Loucy (cell line): Measurements from ENCODE around the gene TMEM203.

Experiments used
- H2AFZ ChIP-seq: fragments of 200-600 bp; sonication (generic); 2 replicates; pipeline ENCODE4 v1.6.0; 2016; ENCODE audit warnings: antibody characterized with exemption, mild to moderate bottlenecking, low read length, moderate library complexity
- H3F3A ChIP-seq: fragments of 200-600 bp; 2 replicates; pipeline ENCODE4 v1.6.0; 2016; ENCODE audit warnings: antibody characterized with exemption, low read depth, mild to moderate bottlenecking
- H3K27me3 ChIP-seq: fragments of 200-600 bp; sonication (generic); 2 replicates; pipeline ENCODE4 v1.6.1; 2014; ENCODE audit warnings: low read length, mild to moderate bottlenecking; ENCODE audit not compliant: insufficient read depth, poor library complexity, severe bottlenecking
- H3K36me3 ChIP-seq: fragments of 200-600 bp; sonication (generic); 2 replicates; pipeline ENCODE4 v1.6.1; 2016; ENCODE audit warnings: low read length; ENCODE audit not compliant: insufficient read depth
- H3K4me1 ChIP-seq: fragments of 200-600 bp; sonication (generic); 2 replicates; pipeline ENCODE4 v1.5.1; 2014; ENCODE audit warnings: low read length, mild to moderate bottlenecking; ENCODE audit not compliant: insufficient read depth, poor library complexity, severe bottlenecking
- H3K4me2 ChIP-seq: fragments of 200-600 bp; sonication (generic); 2 replicates; pipeline ENCODE4 v1.6.0; 2014; ENCODE audit warnings: antibody characterized with exemption, low read length, low read depth, mild to moderate bottlenecking; ENCODE audit not compliant: poor library complexity, severe bottlenecking
- H3K4me3 ChIP-seq: fragments of 200-600 bp; sonication (generic); 2 replicates; pipeline ENCODE4 v1.5.1; 2014; ENCODE audit warnings: low read length, mild to moderate bottlenecking, mixed read lengths; ENCODE audit not compliant: poor library complexity, severe bottlenecking
- H3K79me2 ChIP-seq: fragments of 200-600 bp; sonication (generic); 2 replicates; pipeline ENCODE4 v1.6.1; 2014; ENCODE audit warnings: low read length; ENCODE audit not compliant: insufficient read depth
- H3K9ac ChIP-seq: fragments of 200-600 bp; sonication (generic); 2 replicates; pipeline ENCODE4 v1.6.0; 2014; ENCODE audit warnings: mild to moderate bottlenecking, low read depth, low read length, moderate library complexity; ENCODE audit not compliant: poor library complexity, severe bottlenecking
- H3K9me2 ChIP-seq: fragments of 200-600 bp; sonication (generic); replicated peaks from 2 replicates; pipeline ENCODE4 v1.6.1; 2016; ENCODE audit warnings: low read depth, low read length, mixed read lengths
- H3K9me3 ChIP-seq: fragments of 200-600 bp; sonication (generic); 2 replicates; pipeline ENCODE4 v1.6.1; 2014; ENCODE audit warnings: mild to moderate bottlenecking, antibody characterized with exemption, low read length, low read depth; ENCODE audit not compliant: insufficient read depth
- H4K20me1 ChIP-seq: fragments of 200-600 bp; sonication (generic); 2 replicates; pipeline ENCODE4 v1.6.0; 2014; ENCODE audit warnings: antibody characterized with exemption, low read length, mild to moderate bottlenecking; ENCODE audit not compliant: insufficient read depth, poor library complexity, severe bottlenecking
- CTCF ChIP-seq: fragments of 200-600 bp; sonication (generic); conservative IDR thresholded peaks from 2 replicates; pipeline ENCODE4 v1.5.1; 2014; ENCODE audit warnings: mild to moderate bottlenecking, antibody characterized with exemption, low read length
- EZH2phosphoT487 ChIP-seq: fragments of 200-600 bp; IDR thresholded peaks from 2 replicates; pipeline ENCODE4 v1.6.1; 2018; ENCODE audit warnings: antibody characterized with exemption, mild to moderate bottlenecking, moderate library complexity, borderline replicate concordance

TMEM203 gene

GRCh38 chr9:137224830-137225694 lies 19.6 kb upstream of the TMEM203 start, which contains the start of gene CYSRT1:
Gene CYSRT1 (plus strand): TSS chr9:137225174. CDS start chr9:137225622, 448 bp downstream.
- Histone ChIP-seq H3F3A (no peaks in the 10 kb centered on the region), H3K79me2 (no peaks in the 10 kb centered on the region), H3K4me3 (peak within 1 kb of the TSS; percentile 90), H4K20me1 (no peaks in the 10 kb centered on the region), H3K9ac (peak within 1 kb of the TSS; percentile 97), H3K4me1 (peaks cover 21% of the 10 kb centered on the region), H3K9me2 (no peaks in the 10 kb centered on the region), H2AFZ (no peak within 1 kb of the TSS), H3K4me2 (peak within 1 kb of the TSS; percentile 98), H3K9me3 (no peaks in the 10 kb centered on the region), H3K27me3 (no peaks in the 10 kb centered on the region), H3K36me3 (no peaks in the 10 kb centered on the region)
- TF ChIP-seq CTCF, result no peak
- TF ChIP-seq EZH2phosphoT487, result no peak

GRCh38 chr9:137223078-137223970 lies 17.9 kb upstream of the TMEM203 start:
- Histone ChIP-seq H4K20me1 (no peaks in the 10 kb centered on the region), H3K4me3 (peak overlapping the region; percentile 90), H3K4me2 (peak overlapping the region; percentile 98), H3K9me2 (no peaks in the 10 kb centered on the region), H3K4me1 (peaks cover 21% of the 10 kb centered on the region), H2AFZ (peak overlapping the region; percentile 89), H3K36me3 (no peaks in the 10 kb centered on the region), H3K9me3 (no peaks in the 10 kb centered on the region), H3K79me2 (no peaks in the 10 kb centered on the region), H3K9ac (peak overlapping the region; percentile 97), H3F3A (no peaks in the 10 kb centered on the region), H3K27me3 (no peaks in the 10 kb centered on the region)
- TF ChIP-seq EZH2phosphoT487, result no peak
- no peak for TF ChIP-seq CTCF

GRCh38 chr9:137222190-137223077 lies 17.0 kb upstream of the TMEM203 start, which contains the start of gene RNF208:
Gene RNF208 (minus strand): TSS chr9:137222240. CDS start chr9:137221212, 1,028 bp downstream.
- Histone ChIP-seq H3K36me3 (no peaks in the 10 kb centered on the region), H3K9me2 (no peaks in the 10 kb centered on the region), H4K20me1 (no peaks in the 10 kb centered on the region), H3K27me3 (no peaks in the 10 kb centered on the region), H3K4me3 (peak within 1 kb of the TSS; percentile 90), H3K79me2 (no peaks in the 10 kb centered on the region), H3K4me1 (peaks cover 21% of the 10 kb centered on the region), H3F3A (no peaks in the 10 kb centered on the region), H3K9ac (peak within 1 kb of the TSS; percentile 97), H3K9me3 (no peaks in the 10 kb centered on the region), H2AFZ (peak within 1 kb of the TSS; percentile 51; the same call in 1 of the 2 replicates), H3K4me2 (peak within 1 kb of the TSS; percentile 77)
- no peak for TF ChIP-seq EZH2phosphoT487
